ENCODE data around the gene KLHL29. TPM values are rescaled to one million over a fixed set of nuclear protein-coding genes. Genes with fewer than 3 reads are reported as not detected.

KLHL29 gene
- total RNA-seq, 4 donors from 2014 or later = 39.6 to 52.0 (median 40.4) TPM

- no peaks in the 10 kb centered on the region for H3K36me3 ChIP-seq
- peaks cover 5 to 96% (median 56%) of the 10 kb centered on the region in 4 donors for H3K4me1 ChIP-seq
- H3K27ac ChIP-seq = peak overlapping the region; percentile 54 to 93 (median 79)
- no peaks in the 10 kb centered on the region for H3K9me3 ChIP-seq
- H3K27me3 ChIP-seq = no peaks in the 10 kb centered on the region
- peak in 1 of 2 donors; percentile 57 for TF ChIP-seq EP300 (IDR thresholded peaks at IDR 0.05)
- no peak for TF ChIP-seq POLR2A (IDR thresholded peaks at IDR 0.05)
- no peak overlapping the region for H3K4me3 ChIP-seq
- peak in 1 of 2 donors; percentile 24 for DNase-seq (ENCODE audit: low spot score in 2 of 2)
- 31 to 41% methylated on average over 7 of the region's 7 CpGs for WGBS, 2 donors
Observed at GRCh38 chr2:23550553-23550952, 165.6 kb downstream of the KLHL29 start.

GRCh38 chr2:23551875-23552274 is 166.9 kb downstream of the KLHL29 start:
- Histone ChIP-seq H3K4me3 (no peak overlapping the region), H3K27me3 (no peaks in the 10 kb centered on the region), H3K9me3 (no peaks in the 10 kb centered on the region), H3K27ac (peak overlapping the region; percentile 7 to 93 (median 79)), H3K36me3 (no peaks in the 10 kb centered on the region), H3K4me1 (peaks cover 5 to 96% (median 51%) of the 10 kb centered on the region in 4 donors)
- no peak for DNase-seq (ENCODE audit: low spot score in 2 of 2)
- TF ChIP-seq POLR2A (IDR thresholded peaks at IDR 0.05) (no peak), EP300 (IDR thresholded peaks at IDR 0.05) (no peak), CTCF (IDR thresholded peaks at IDR 0.05) (no peak)
- 62 to 72% methylated on average over 5 of the region's 5 CpGs for WGBS, 2 donors

- H3K4me1 ChIP-seq = peaks cover 5 to 91% (median 48%) of the 10 kb centered on the region in 4 donors
- H3K36me3 ChIP-seq = no peaks in the 10 kb centered on the region
- WGBS, 2 donors = 86 to 90% methylated on average over 10 of the region's 10 CpGs
- no peak overlapping the region for H3K4me3 ChIP-seq
- no peaks in the 10 kb centered on the region for H3K27me3 ChIP-seq
- TF ChIP-seq CTCF (IDR thresholded peaks at IDR 0.05) (no peak), POLR2A (IDR thresholded peaks at IDR 0.05) (no peak), EP300 (IDR thresholded peaks at IDR 0.05) (no peak)
- no peaks in the 10 kb centered on the region for H3K9me3 ChIP-seq
- DNase-seq (ENCODE audit: low spot score in 2 of 2) = no peak
- peak overlapping the region; percentile 74 to 93 (median 86) for H3K27ac ChIP-seq
Observed at GRCh38 chr2:23553561-23553960, 168.6 kb downstream of the KLHL29 start.

GRCh38 chr2:23554054-23554697 is 169.2 kb downstream of the KLHL29 start:
- TF ChIP-seq CTCF (IDR thresholded peaks at IDR 0.05) (no peak), EP300 (IDR thresholded peaks at IDR 0.05) (peak; percentile 80 to 90), POLR2A (IDR thresholded peaks at IDR 0.05) (no peak)
- Histone ChIP-seq H3K9me3 (no peaks in the 10 kb centered on the region), H3K27ac (peak overlapping the region; percentile 74 to 93 (median 86)), H3K27me3 (no peaks in the 10 kb centered on the region), H3K4me3 (no peak overlapping the region), H3K4me1 (peaks cover 5 to 91% (median 42%) of the 10 kb centered on the region in 4 donors), H3K36me3 (no peaks in the 10 kb centered on the region)
- WGBS, 2 donors = 43 to 47% methylated on average over 23 to 24 of the region's 24 CpGs
- peak; percentile 58 to 63 for DNase-seq (ENCODE audit: low spot score in 2 of 2)

GRCh38 chr2:23555944-23556343 is 171.0 kb downstream of the KLHL29 start:
- 68 to 96% methylated on average over 6 to 11 of the region's 11 CpGs for WGBS, 2 donors
- H3K4me3 ChIP-seq = no peak overlapping the region
- H3K27ac ChIP-seq = peak overlapping the region in 1 of 4 donors; percentile 93
- no peaks in the 10 kb centered on the region for H3K36me3 ChIP-seq
- no peak for DNase-seq (ENCODE audit: low spot score in 2 of 2)
- H3K9me3 ChIP-seq = no peaks in the 10 kb centered on the region
- H3K4me1 ChIP-seq = peaks cover 0 to 88% (median 38%) of the 10 kb centered on the region in 4 donors
- H3K27me3 ChIP-seq = no peaks in the 10 kb centered on the region
- TF ChIP-seq EP300 (IDR thresholded peaks at IDR 0.05) = no peak
- TF ChIP-seq CTCF (IDR thresholded peaks at IDR 0.05) = no peak
- no peak for TF ChIP-seq POLR2A (IDR thresholded peaks at IDR 0.05)

Data from tibial nerve (tissue), 4 donors.